OCI-LY1 (cell line): ENCODE measurements around the gene ATXN1L.

Source experiments
- H2AFZ ChIP-seq: fragments of 200-600 bp; sonication (generic), shearing (Covaris generic); 2 replicates; pipeline ENCODE4 v1.6.0; 2014; ENCODE audit warnings: antibody characterized with exemption, mild to moderate bottlenecking, low read length
- H3F3A ChIP-seq: fragments of 200-600 bp; sonication (generic), shearing (Covaris generic); 2 replicates; pipeline ENCODE4 v1.6.0; 2014; ENCODE audit warnings: mild to moderate bottlenecking, antibody characterized with exemption, low read length, moderate library complexity; ENCODE audit not compliant: insufficient read depth
- H3K27ac ChIP-seq: fragments of 200-600 bp; sonication (generic); 2 replicates; pipeline ENCODE4 v1.5.1; 2014; ENCODE audit warnings: low read length, mixed run types, mild to moderate bottlenecking, low read depth; ENCODE audit not compliant: poor library complexity, severe bottlenecking
- H3K27me3 ChIP-seq: fragments of 200-600 bp; sonication (generic); 2 replicates; pipeline ENCODE4 v1.6.0; 2014; ENCODE audit warnings: antibody characterized with exemption, mild to moderate bottlenecking, low read length, moderate library complexity; ENCODE audit not compliant: insufficient read depth
- H3K36me3 ChIP-seq: fragments of 200-600 bp; sonication (generic); 2 replicates; pipeline ENCODE4 v1.6.1; 2014; ENCODE audit warnings: mild to moderate bottlenecking, antibody characterized with exemption, low read length, moderate library complexity, mixed read lengths; ENCODE audit not compliant: insufficient read depth
- H3K4me1 ChIP-seq: fragments of 200-600 bp; sonication (generic); 2 replicates; pipeline ENCODE4 v1.5.1; 2014; ENCODE audit warnings: mild to moderate bottlenecking, low read length, moderate library complexity; ENCODE audit not compliant: insufficient read depth, severe bottlenecking
- H3K4me2 ChIP-seq: fragments of 200-600 bp; sonication (generic), shearing (Covaris generic); 2 replicates; pipeline ENCODE4 v1.6.1; 2014; ENCODE audit warnings: low read length
- H3K4me3 ChIP-seq: fragments of 200-600 bp; sonication (generic); 2 replicates; pipeline ENCODE4 v1.5.1; 2014; ENCODE audit warnings: low read length, low read depth, mild to moderate bottlenecking, mixed read lengths; ENCODE audit not compliant: poor library complexity, severe bottlenecking
- H3K79me2 ChIP-seq: fragments of 200-600 bp; shearing (Covaris generic); 2 replicates; pipeline ENCODE4 v1.6.1; 2016; ENCODE audit warnings: mixed run types, low read length, mixed read lengths; ENCODE audit not compliant: insufficient read depth
- H3K9ac ChIP-seq: fragments of 200-600 bp; sonication (generic), shearing (Covaris generic); 2 replicates; pipeline ENCODE4 v1.6.1; 2014; ENCODE audit warnings: mild to moderate bottlenecking, low read length, mixed read lengths
- H3K9me2 ChIP-seq: fragments of 200-600 bp; sonication (generic), shearing (Covaris generic); 2 replicates; pipeline ENCODE4 v1.6.1; 2014; ENCODE audit warnings: low read depth, mild to moderate bottlenecking, low read length, mixed read lengths
- H3K9me3 ChIP-seq: fragments of 200-600 bp; shearing (Covaris generic); 2 replicates; pipeline ENCODE4 v1.6.1; 2014; ENCODE audit warnings: low read length, mixed read lengths
- H4K20me1 ChIP-seq: fragments of 200-600 bp; sonication (generic), shearing (Covaris generic); 2 replicates; pipeline ENCODE4 v1.6.0; 2016; ENCODE audit warnings: mild to moderate bottlenecking, low read length; ENCODE audit not compliant: insufficient read depth
- CTCF ChIP-seq: fragments of 200-600 bp; sonication (generic), shearing (Covaris generic); IDR thresholded peaks from 2 replicates; pipeline ENCODE4 v1.5.1; 2017; ENCODE audit warnings: mild to moderate bottlenecking, antibody characterized with exemption, low read length, moderate library complexity, mixed read lengths
- EZH2 ChIP-seq: fragments of 200-600 bp; sonication (generic), shearing (Covaris generic); IDR thresholded peaks from 2 replicates; pipeline ENCODE4 v1.8.0; 2017; ENCODE audit warnings: borderline replicate concordance, mixed run types, mild to moderate bottlenecking, antibody characterized with exemption, low read length, moderate library complexity, mixed read lengths

The ATXN1L gene

GRCh38 chr16:71880176-71880575, 34.4 kb downstream of the ATXN1L start:
- Histone ChIP-seq H3K36me3 (peaks cover 25% of the 10 kb centered on the region; the same call in 1 of the 2 replicates), H3K9me3 (no peaks in the 10 kb centered on the region), H3K27ac (no peak overlapping the region), H3K4me3 (no peak overlapping the region), H3K9ac (no peak overlapping the region), H3K9me2 (no peaks in the 10 kb centered on the region), H4K20me1 (no peaks in the 10 kb centered on the region), H3K4me1 (peaks cover 35% of the 10 kb centered on the region), H3K79me2 (no peaks in the 10 kb centered on the region), H3F3A (no peaks in the 10 kb centered on the region), H2AFZ (no peak overlapping the region), H3K27me3 (no peaks in the 10 kb centered on the region), H3K4me2 (no peak overlapping the region)
- TF ChIP-seq CTCF (no peak), EZH2 (no peak)

- peaks cover 25% of the 10 kb centered on the region; the same call in 1 of the 2 replicates for H3K36me3 ChIP-seq
- H3K27ac ChIP-seq = peak overlapping the region; percentile 71
- TF ChIP-seq CTCF (peak; percentile 77), EZH2 (no peak)
- H2AFZ ChIP-seq = no peak overlapping the region
- no peaks in the 10 kb centered on the region for H3K9me2 ChIP-seq
- peaks cover 37% of the 10 kb centered on the region for H3K4me1 ChIP-seq
- peak overlapping the region; percentile 84 for H3K4me2 ChIP-seq
- peak overlapping the region; percentile 86 for H3K9ac ChIP-seq
- no peaks in the 10 kb centered on the region for H3K9me3 ChIP-seq
- H3K79me2 ChIP-seq = no peaks in the 10 kb centered on the region
- H3K4me3 ChIP-seq = peak overlapping the region; percentile 86
- H3K27me3 ChIP-seq = no peaks in the 10 kb centered on the region
- H4K20me1 ChIP-seq = no peaks in the 10 kb centered on the region
- H3F3A ChIP-seq = peaks cover 5% of the 10 kb centered on the region; the same call in 1 of the 2 replicates
Measured at GRCh38 chr16:71882505-71883167, 36.9 kb downstream of the ATXN1L start.

DNA sequence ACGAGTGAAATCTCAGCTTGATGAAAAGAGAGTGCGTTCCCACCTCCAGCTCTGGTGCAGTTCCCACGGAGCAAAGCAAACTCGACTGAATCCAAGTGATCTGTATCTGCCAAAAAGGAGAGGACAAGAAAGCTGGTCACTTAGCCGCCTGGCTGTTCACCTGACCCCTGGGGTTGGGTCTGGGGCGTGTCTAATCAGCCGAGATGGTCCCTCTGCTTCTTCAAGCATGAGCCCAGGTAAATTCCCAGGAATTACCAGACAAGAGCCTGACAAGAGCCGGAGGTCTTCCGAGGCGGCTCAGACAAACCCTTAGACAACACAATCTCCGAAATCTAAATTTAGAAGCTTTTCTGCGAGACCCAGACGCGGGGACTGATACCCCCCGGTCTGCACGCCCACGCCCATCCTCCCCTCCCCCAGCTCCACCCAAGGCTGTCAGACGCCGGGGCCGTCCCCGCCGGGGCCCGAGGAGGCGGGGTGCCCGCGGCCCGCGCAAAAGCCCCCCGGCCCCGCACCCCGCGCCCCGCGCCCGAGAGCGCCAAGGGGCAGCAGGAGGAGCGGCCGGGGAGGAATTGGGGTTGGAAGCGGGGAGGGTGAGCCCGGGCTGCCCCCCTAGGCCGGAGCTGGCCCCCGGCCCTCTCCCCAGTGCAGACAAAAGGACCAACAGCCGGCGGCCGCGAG, 37.5 kb downstream of the ATXN1L start:
- TF ChIP-seq EZH2 (no peak), CTCF (no peak)
- no peaks in the 10 kb centered on the region for H3K27me3 ChIP-seq
- H3K4me1 ChIP-seq = peaks cover 37% of the 10 kb centered on the region
- H3K9me3 ChIP-seq = no peaks in the 10 kb centered on the region
- H3K9me2 ChIP-seq = no peaks in the 10 kb centered on the region
- H3K4me3 ChIP-seq = peak overlapping the region; percentile 86
- peak overlapping the region; percentile 71 for H3K27ac ChIP-seq
- H3F3A ChIP-seq = peaks cover 5% of the 10 kb centered on the region; the same call in 1 of the 2 replicates
- H3K36me3 ChIP-seq = peaks cover 23% of the 10 kb centered on the region; the same call in 1 of the 2 replicates
- H2AFZ ChIP-seq = no peak overlapping the region
- no peaks in the 10 kb centered on the region for H3K79me2 ChIP-seq
- H3K9ac ChIP-seq = peak overlapping the region; percentile 86
- no peaks in the 10 kb centered on the region for H4K20me1 ChIP-seq
- H3K4me2 ChIP-seq = peak overlapping the region; percentile 84
